HepG2 (cell line): ENCODE data around the gene SAMD10. TPM values are rescaled to one million over a fixed set of nuclear protein-coding genes. Genes with fewer than 3 reads are reported as not detected.

Experiments used
- ATF1 ChIP-seq: IDR thresholded peaks from 2 replicates; pipeline ENCODE4 v1.6.1; 2016; ENCODE audit warnings: mild to moderate bottlenecking, control low read depth
- HOXD1 ChIP-seq: sonication (generic); formaldehyde crosslinking; IDR thresholded peaks from 2 replicates; pipeline ENCODE4 v1.5.0; 2020; ENCODE audit warnings: missing genetic modification reagents
- KDM6A ChIP-seq: IDR thresholded peaks from 2 replicates; pipeline ENCODE4 v1.6.1; 2016; ENCODE audit warnings: low read depth
- MBNL3 ChIP-seq: fragments of 250-450 bp; sonication (Bioruptor Pico); conservative IDR thresholded peaks from 2 replicates; pipeline ENCODE4 v1.8.0; 2022; ENCODE audit warnings: mild to moderate bottlenecking, inconsistent platforms
- NKX3-1 ChIP-seq: sonication (generic); formaldehyde crosslinking; IDR thresholded peaks from 2 replicates; pipeline ENCODE4 v1.5.0; 2020; ENCODE audit warnings: missing genetic modification reagents
- ZNF138 ChIP-seq: sonication (generic); formaldehyde crosslinking; IDR thresholded peaks from 2 replicates; pipeline ENCODE4 v1.5.0; 2020; ENCODE audit warnings: mild to moderate bottlenecking, low read depth, missing genetic modification reagents
- ZNF552 ChIP-seq: sonication (generic); formaldehyde crosslinking; IDR thresholded peaks from 2 replicates; pipeline ENCODE4 v1.9.0; 2022; ENCODE audit warnings: missing genetic modification reagents, mild to moderate bottlenecking, borderline replicate concordance
- ZNF615 ChIP-seq: sonication (generic); formaldehyde crosslinking; IDR thresholded peaks from 2 replicates; pipeline ENCODE4 v1.5.0; 2020; ENCODE audit warnings: mild to moderate bottlenecking, missing genetic modification reagents, borderline replicate concordance
- ZSCAN25 ChIP-seq: sonication (generic); formaldehyde crosslinking; IDR thresholded peaks from 2 replicates; pipeline ENCODE4 v1.8.0; 2022; ENCODE audit warnings: mild to moderate bottlenecking, missing genetic modification reagents
- ZSCAN30 ChIP-seq: sonication (generic); formaldehyde crosslinking; IDR thresholded peaks from 2 replicates; pipeline ENCODE4 v1.5.0; 2020; ENCODE audit warnings: mild to moderate bottlenecking, missing genetic modification reagents
- polyA plus RNA-seq, 8 experiments: library from polyadenylated mRNA; depleted of rRNA in 3 of 8; stranded (reverse) in 7 of 8; unstranded in 1 of 8; fragments of >200 nt; fragmentation: Illumina TruSeq in 4 of 8; extraction: Trizol in 4 of 8; gene quantifications; 2 replicates each; pipeline versions ENCODE4 v1.2.1 to v1.2.3, GENCODE V29; 2011 to 2016; ENCODE audit warnings: low read depth in 4 of 8, missing spikeins in 1 of 8, mixed read lengths in 1 of 8; ENCODE audit not compliant: insufficient read depth in 1 of 8
- total RNA-seq, 5 experiments: library from RNA; depleted of rRNA; stranded (reverse); fragments of >200 nt; fragmentation: Illumina TruSeq; extraction: Trizol; gene quantifications; 2 replicates each; pipeline ENCODE4 v1.2.3, GENCODE V29; 2016; ENCODE audit warnings: low read depth in 1 of 5
- TF ChIP-seq, protein P1 (sequence below): sonication (generic); formaldehyde crosslinking; IDR thresholded peaks from 2 replicates; pipeline ENCODE4 v1.9.0; 2021; ENCODE audit warnings: missing genetic modification reagents, mild to moderate bottlenecking, borderline replicate concordance
- TF ChIP-seq, protein P2 (sequence below): sonication (generic); formaldehyde crosslinking; IDR thresholded peaks from 2 replicates; pipeline ENCODE4 v1.5.1; 2020; ENCODE audit warnings: mild to moderate bottlenecking, missing genetic modification reagents, moderate library complexity
- TF ChIP-seq, protein P3 (sequence below), 2 experiments: sonication (generic) in 1 of 2; formaldehyde crosslinking in 1 of 2; IDR thresholded peaks; 2 replicates each; pipeline versions ENCODE4 v1.4.0 to v1.6.1; 2018 to 2020; ENCODE audit warnings: missing genetic modification reagents in 2 of 2, borderline replicate concordance in 1 of 2, low read depth in 1 of 2, mild to moderate bottlenecking in 1 of 2, missing biosample characterization in 1 of 2
- TF ChIP-seq, protein P4 (sequence below): sonication (generic); formaldehyde crosslinking; IDR thresholded peaks from 2 replicates; pipeline ENCODE4 v1.4.0; 2020; ENCODE audit warnings: missing genetic modification reagents
- TF ChIP-seq, protein P5 (sequence below): sonication (generic); formaldehyde crosslinking; IDR thresholded peaks from 2 replicates; pipeline ENCODE4 v1.5.0; 2020; ENCODE audit warnings: missing genetic modification reagents

The SAMD10 gene
- total and polyA plus RNA-seq, 2 of the 13 experiments (the other 11 are each of a cell fraction or from before 2014, with no cell fraction given): 6.1 to 11.0 TPM

DNA sequence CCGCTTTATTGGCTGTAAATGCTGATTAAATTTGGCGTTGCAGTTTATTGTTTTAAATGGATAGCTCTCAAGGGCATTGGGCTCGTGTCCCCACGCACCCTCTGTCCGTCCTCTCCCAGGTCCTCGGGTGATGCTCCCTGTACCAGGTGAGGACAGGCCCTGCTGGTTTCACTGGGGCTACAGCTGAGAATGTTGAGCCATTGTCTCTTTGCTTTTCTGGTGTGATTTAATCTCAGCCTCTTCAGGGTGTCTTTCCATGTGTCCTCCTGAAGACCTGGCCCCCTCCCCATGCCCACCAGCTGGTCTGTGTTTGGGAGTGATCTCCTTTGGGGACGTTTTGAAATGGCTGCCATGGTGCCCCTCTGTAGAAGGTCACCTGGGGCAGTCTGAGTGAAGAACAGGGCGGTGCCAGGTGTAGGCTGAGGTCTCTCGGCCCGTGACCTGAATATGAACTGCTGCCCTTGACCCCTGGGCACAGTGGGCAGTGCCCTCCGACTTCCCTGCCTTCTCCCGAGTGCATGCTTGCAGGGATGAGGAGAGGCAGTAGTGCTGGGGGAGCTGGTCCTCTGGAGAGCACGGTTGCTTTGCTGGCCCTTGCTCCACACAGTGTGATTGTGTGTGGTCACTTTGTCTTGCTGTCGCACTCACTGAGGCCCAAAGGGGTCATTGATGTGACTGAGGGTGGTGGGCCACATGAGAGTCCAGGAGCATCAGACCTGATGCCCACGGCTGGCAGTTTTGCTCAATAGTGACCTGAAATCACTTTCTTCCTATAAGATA, 44.1 kb upstream of the SAMD10 start (continued):
- TF ChIP-seq ZNF138 (no peak), KDM6A (CRISPR knock-in tag) (no peak), ZSCAN25 (CRISPR knock-in tag) (peak; percentile 75; the same call in 1 of the 2 replicates), ATF1 (no peak), HOXD1 (CRISPR knock-in tag) (no peak), MBNL3 (CRISPR knock-in tag) (no peak), ZSCAN30 (no peak), ZNF615 (CRISPR knock-in tag) (peak; percentile 74; the same call in 1 of the 2 replicates), ZNF552 (CRISPR knock-in tag) (peak; percentile 47; the same call in 1 of the 2 replicates), NKX3-1 (no peak)
- TF ChIP-seq, protein P1, sequence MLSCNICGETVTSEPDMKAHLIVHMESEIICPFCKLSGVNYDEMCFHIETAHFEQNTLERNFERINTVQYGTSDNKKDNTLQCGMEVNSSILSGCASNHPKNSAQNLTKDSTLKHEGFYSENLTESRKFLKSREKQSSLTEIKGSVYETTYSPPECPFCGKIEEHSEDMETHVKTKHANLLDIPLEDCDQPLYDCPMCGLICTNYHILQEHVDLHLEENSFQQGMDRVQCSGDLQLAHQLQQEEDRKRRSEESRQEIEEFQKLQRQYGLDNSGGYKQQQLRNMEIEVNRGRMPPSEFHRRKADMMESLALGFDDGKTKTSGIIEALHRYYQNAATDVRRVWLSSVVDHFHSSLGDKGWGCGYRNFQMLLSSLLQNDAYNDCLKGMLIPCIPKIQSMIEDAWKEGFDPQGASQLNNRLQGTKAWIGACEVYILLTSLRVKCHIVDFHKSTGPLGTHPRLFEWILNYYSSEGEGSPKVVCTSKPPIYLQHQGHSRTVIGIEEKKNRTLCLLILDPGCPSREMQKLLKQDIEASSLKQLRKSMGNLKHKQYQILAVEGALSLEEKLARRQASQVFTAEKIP (CRISPR knock-in tag): no peak
- TF ChIP-seq, protein P2, sequence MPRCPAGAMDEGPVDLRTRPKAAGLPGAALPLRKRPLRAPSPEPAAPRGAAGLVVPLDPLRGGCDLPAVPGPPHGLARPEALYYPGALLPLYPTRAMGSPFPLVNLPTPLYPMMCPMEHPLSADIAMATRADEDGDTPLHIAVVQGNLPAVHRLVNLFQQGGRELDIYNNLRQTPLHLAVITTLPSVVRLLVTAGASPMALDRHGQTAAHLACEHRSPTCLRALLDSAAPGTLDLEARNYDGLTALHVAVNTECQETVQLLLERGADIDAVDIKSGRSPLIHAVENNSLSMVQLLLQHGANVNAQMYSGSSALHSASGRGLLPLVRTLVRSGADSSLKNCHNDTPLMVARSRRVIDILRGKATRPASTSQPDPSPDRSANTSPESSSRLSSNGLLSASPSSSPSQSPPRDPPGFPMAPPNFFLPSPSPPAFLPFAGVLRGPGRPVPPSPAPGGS: no peak
- TF ChIP-seq, protein P3, sequence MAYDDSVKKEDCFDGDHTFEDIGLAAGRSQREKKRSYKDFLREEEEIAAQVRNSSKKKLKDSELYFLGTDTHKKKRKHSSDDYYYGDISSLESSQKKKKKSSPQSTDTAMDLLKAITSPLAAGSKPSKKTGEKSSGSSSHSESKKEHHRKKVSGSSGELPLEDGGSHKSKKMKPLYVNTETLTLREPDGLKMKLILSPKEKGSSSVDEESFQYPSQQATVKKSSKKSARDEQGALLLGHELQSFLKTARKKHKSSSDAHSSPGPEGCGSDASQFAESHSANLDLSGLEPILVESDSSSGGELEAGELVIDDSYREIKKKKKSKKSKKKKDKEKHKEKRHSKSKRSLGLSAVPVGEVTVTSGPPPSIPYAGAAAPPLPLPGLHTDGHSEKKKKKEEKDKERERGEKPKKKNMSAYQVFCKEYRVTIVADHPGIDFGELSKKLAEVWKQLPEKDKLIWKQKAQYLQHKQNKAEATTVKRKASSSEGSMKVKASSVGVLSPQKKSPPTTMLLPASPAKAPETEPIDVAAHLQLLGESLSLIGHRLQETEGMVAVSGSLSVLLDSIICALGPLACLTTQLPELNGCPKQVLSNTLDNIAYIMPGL (CRISPR knock-in tag; IDR thresholded peaks at IDR 0.05; ENCODE audit: borderline replicate concordance in 1 of 2, low read depth in 1 of 2): 0 out of 4 replicates have a peak, but pooled peaks of 1 of the 2 experiments have one; percentile 3
- TF ChIP-seq, protein P4, sequence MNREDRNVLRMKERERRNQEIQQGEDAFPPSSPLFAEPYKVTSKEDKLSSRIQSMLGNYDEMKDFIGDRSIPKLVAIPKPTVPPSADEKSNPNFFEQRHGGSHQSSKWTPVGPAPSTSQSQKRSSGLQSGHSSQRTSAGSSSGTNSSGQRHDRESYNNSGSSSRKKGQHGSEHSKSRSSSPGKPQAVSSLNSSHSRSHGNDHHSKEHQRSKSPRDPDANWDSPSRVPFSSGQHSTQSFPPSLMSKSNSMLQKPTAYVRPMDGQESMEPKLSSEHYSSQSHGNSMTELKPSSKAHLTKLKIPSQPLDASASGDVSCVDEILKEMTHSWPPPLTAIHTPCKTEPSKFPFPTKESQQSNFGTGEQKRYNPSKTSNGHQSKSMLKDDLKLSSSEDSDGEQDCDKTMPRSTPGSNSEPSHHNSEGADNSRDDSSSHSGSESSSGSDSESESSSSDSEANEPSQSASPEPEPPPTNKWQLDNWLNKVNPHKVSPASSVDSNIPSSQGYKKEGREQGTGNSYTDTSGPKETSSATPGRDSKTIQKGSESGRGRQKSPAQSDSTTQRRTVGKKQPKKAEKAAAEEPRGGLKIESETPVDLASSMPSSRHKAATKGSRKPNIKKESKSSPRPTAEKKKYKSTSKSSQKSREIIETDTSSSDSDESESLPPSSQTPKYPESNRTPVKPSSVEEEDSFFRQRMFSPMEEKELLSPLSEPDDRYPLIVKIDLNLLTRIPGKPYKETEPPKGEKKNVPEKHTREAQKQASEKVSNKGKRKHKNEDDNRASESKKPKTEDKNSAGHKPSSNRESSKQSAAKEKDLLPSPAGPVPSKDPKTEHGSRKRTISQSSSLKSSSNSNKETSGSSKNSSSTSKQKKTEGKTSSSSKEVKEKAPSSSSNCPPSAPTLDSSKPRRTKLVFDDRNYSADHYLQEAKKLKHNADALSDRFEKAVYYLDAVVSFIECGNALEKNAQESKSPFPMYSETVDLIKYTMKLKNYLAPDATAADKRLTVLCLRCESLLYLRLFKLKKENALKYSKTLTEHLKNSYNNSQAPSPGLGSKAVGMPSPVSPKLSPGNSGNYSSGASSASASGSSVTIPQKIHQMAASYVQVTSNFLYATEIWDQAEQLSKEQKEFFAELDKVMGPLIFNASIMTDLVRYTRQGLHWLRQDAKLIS (CRISPR knock-in tag): 0 out of 2 replicates have a peak, but pooled peaks have one; percentile 66
- TF ChIP-seq, protein P5, sequence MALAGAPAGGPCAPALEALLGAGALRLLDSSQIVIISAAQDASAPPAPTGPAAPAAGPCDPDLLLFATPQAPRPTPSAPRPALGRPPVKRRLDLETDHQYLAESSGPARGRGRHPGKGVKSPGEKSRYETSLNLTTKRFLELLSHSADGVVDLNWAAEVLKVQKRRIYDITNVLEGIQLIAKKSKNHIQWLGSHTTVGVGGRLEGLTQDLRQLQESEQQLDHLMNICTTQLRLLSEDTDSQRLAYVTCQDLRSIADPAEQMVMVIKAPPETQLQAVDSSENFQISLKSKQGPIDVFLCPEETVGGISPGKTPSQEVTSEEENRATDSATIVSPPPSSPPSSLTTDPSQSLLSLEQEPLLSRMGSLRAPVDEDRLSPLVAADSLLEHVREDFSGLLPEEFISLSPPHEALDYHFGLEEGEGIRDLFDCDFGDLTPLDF (CRISPR knock-in tag): no peak
